Cardiac muscle cell (in vitro differentiated cells and primary cell): ENCODE data around the gene IER3. TPM values are rescaled to one million over a fixed set of nuclear protein-coding genes. Genes with fewer than 3 reads are reported as not detected.

Experiments
- DNase-seq, 2 donors: peaks; one replicate each; pipeline versions ENCODE4 v3.0.0 to v3.0.0-alpha.2; 2010 to 2017; ENCODE audit warnings: low read depth in 1 of 2, low spot score in 1 of 2
- H3K27ac ChIP-seq: fragments of 200-600 bp; sonication (generic); 2 replicates; pipeline ENCODE4 v1.5.1; 2016
- H3K27me3 ChIP-seq: fragments of 200-600 bp; sonication (generic); 2 replicates; pipeline ENCODE4 v1.6.0; 2016; ENCODE audit warnings: control low read depth
- H3K36me3 ChIP-seq: fragments of 200-600 bp; sonication (generic); 2 replicates; pipeline ENCODE4 v1.5.1; 2016; ENCODE audit warnings: control low read depth
- H3K4me1 ChIP-seq: fragments of 200-600 bp; sonication (generic); 2 replicates; pipeline ENCODE4 v1.8.1; 2017; ENCODE audit warnings: low read depth, mild to moderate bottlenecking, mixed run types
- H3K4me3 ChIP-seq: fragments of 200-600 bp; sonication (generic); 2 replicates; pipeline ENCODE4 v1.5.1; 2016; ENCODE audit warnings: mild to moderate bottlenecking
- H3K9me3 ChIP-seq: fragments of 200-600 bp; sonication (generic); 2 replicates; pipeline ENCODE4 v1.5.1; 2017; ENCODE audit warnings: low read depth, mild to moderate bottlenecking, control low read depth
- polyA plus RNA-seq: library from polyadenylated mRNA; unstranded; fragments of >200 nt; fragmentation: Nextera tagmentation; extraction: Ambion mirVana; gene quantifications from 2 replicates; pipeline ENCODE4 v1.2.1, GENCODE V29; 2016
- total RNA-seq: library from RNA; depleted of rRNA; stranded (reverse); fragments of >200 nt; gene quantifications from 2 replicates; pipeline ENCODE4 v1.2.3, GENCODE V29; 2016
- TF ChIP-seq, protein P1 (sequence below): IDR thresholded peaks from 2 replicates; pipeline ENCODE4 v1.5.1; 2012; ENCODE audit warnings: low read depth, mild to moderate bottlenecking, low read length

Gene IER3, protein sequence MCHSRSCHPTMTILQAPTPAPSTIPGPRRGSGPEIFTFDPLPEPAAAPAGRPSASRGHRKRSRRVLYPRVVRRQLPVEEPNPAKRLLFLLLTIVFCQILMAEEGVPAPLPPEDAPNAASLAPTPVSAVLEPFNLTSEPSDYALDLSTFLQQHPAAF
- total RNA-seq (28.0 and 45.8 TPM in 2 replicates), polyA plus RNA-seq (20.1 and 25.8 TPM in 2 replicates)

DNA sequence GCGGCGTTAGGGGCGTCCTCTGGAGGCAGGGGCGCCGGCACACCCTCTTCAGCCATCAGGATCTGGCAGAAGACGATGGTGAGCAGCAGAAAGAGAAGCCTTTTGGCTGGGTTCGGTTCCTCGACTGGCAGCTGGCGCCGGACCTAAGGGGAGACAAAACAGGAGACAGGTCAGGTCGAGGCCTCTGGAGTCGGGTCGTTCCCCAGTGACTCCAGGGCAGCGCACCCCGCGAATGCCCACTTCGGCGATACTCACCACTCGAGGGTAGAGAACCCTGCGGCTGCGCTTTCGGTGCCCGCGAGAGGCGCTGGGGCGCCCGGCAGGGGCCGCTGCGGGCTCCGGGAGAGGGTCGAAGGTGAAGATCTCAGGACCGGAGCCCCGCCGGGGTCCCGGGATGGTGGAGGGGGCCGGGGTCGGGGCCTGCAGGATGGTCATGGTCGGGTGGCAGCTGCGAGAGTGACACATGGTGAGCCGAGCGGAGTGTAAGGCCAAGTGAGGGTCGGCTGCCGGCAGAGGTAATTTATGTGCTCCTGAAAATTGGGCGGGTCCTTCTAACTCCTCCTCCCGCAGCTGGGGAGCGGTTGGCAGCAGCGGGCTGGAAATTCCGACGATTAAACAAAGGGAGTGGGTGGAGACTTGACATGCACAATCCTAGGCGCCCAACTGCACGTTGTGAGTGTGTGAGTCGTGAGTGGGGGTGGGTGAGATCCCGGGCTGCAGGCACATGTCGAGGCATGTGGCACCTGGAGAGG lies at the start of gene IER3:
IER3 (minus strand) TSS at position 494 of the 752 bp plus-strand sequence; CDS start at position 465, 29 bp downstream.
- TF ChIP-seq, protein P1, sequence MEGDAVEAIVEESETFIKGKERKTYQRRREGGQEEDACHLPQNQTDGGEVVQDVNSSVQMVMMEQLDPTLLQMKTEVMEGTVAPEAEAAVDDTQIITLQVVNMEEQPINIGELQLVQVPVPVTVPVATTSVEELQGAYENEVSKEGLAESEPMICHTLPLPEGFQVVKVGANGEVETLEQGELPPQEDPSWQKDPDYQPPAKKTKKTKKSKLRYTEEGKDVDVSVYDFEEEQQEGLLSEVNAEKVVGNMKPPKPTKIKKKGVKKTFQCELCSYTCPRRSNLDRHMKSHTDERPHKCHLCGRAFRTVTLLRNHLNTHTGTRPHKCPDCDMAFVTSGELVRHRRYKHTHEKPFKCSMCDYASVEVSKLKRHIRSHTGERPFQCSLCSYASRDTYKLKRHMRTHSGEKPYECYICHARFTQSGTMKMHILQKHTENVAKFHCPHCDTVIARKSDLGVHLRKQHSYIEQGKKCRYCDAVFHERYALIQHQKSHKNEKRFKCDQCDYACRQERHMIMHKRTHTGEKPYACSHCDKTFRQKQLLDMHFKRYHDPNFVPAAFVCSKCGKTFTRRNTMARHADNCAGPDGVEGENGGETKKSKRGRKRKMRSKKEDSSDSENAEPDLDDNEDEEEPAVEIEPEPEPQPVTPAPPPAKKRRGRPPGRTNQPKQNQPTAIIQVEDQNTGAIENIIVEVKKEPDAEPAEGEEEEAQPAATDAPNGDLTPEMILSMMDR = peak; percentile 65

DNA sequence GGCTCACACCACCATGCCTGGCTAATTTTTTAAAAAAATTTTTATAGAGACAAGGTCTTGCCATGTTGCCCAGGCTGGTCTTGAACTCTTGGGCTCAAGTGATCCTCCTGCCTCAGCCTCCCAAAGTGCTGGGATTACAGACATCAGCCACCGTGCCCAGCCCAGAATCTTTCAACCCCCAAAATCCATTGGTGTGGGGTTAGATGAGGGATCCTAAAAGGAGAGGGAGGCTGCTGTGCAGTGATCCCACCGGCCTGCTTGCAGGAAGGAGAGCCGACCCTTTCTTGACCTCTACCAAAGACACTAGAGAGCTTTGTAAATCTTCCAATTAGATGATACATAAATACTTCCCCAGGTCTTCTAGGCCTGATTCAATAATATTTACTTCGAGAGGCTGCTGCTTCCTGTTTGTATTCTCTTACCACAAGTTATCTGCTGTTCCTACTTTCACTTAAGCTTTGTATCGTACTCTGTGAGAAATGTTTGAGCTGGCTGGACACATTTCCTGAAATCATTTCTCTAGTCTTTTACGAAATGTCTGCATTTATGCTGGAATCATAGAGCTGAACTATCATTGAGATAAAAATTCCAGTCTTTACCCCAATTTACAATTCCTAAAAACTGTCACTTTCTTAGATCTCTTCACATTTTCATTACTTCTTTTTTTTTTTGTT lies 49.3 kb upstream of the IER3 start:
- Histone ChIP-seq H3K27me3 (no peaks in the 10 kb centered on the region), H3K27ac (peak overlapping the region; percentile 10)
- DNase-seq = peak in 1 of 2 donors; percentile 85

More for the DNA sequence above, at the start of gene IER3:
- Histone ChIP-seq H3K4me3 (peak within 1 kb of the TSS; percentile 68), H3K27me3 (no peaks in the 10 kb centered on the region), H3K27ac (peak within 1 kb of the TSS; percentile 82), H3K4me1 (peaks cover 5% of the 10 kb centered on the region), H3K9me3 (no peaks in the 10 kb centered on the region), H3K36me3 (peaks cover 12% of the 10 kb centered on the region)
- peak; percentile 81 to 96 for DNase-seq

DNA sequence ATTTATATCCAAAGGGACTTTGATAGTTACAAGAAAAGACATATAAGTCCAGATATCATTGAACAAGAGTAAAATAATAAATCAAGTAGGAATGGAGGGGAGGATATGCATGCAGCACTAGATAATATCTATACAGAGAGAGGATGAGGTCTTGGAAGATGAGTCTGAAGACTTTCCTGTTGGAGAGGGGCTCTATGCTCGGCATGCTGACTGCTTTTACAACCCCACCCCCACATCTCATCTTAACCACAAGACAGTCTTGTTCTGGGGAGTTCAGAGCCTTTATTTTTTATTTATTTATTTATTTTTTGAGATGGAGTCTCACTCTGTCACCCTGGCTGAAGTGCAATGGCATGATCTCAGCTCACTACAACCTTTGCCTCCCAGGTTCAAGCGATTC lies 48.4 kb upstream of the IER3 start:
- Histone ChIP-seq H3K27me3 (no peaks in the 10 kb centered on the region), H3K9me3 (no peaks in the 10 kb centered on the region), H3K4me1 (peaks cover 6% of the 10 kb centered on the region), H3K27ac (no peak overlapping the region), H3K36me3 (no peaks in the 10 kb centered on the region), H3K4me3 (no peak overlapping the region)
- DNase-seq = no peak
- TF ChIP-seq, protein P1 = no peak

More for the DNA sequence above, 49.3 kb upstream of the IER3 start:
- no peaks in the 10 kb centered on the region for H3K36me3 ChIP-seq
- H3K9me3 ChIP-seq = no peaks in the 10 kb centered on the region
- TF ChIP-seq, protein P1 = no peak
- peaks cover 6% of the 10 kb centered on the region for H3K4me1 ChIP-seq
- H3K4me3 ChIP-seq = no peak overlapping the region

DNA sequence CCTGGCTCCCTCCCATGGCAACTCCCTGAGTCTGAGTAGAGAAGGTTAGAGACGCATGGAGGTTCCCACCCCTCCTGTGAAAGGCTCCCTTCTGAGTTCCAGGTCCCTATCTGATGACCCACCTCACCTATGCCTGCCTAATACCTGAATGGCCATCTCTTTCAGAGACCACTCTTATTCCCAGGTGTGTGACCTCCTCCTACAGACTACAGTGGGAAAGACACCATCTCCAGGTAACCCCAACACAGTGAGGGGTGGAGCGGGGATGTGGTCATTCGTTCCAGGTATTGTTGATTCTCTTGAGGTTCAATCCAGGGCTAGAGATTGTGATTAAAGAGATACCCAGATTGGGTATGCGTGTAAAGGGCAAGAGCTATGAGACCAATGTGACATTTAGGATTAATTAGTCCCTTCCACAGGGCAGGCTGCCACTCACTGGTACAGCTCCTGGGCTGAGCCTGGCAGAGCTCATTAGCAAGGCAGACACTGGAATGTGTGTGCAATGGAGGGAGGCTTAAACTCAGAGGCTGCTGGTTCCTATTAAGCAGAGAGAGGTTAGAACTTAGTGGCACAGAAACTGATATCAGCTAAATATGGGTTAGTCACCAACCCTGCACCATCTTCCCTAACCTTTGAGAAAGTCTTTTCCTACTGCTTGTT lies 46.5 kb upstream of the IER3 start:
- no peak overlapping the region for H3K4me3 ChIP-seq
- H3K9me3 ChIP-seq = no peaks in the 10 kb centered on the region
- H3K27ac ChIP-seq = no peak overlapping the region
- H3K36me3 ChIP-seq = no peaks in the 10 kb centered on the region
- no peak for DNase-seq
- TF ChIP-seq, protein P1 = no peak
- H3K27me3 ChIP-seq = no peaks in the 10 kb centered on the region
- H3K4me1 ChIP-seq = peaks cover 6% of the 10 kb centered on the region

DNA sequence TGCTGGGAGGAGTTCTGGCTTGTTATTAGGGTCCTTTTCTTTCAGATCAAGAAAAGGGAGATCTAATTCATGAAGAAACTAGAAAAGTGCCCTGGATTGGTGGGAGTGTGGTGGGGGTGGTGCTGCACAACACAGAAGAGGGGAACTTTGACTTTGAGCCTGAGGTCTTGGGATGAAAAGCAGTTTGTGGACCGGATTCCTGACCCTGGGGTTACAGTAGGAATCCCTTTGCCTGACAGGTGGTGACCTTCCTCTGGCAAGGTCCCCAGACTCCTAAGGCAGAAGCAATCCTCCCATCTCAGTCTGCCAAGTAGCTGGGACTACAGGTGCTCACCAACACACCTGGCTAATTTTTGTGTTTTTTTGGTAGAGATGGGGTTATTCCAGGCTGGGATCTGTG lies 45.3 kb upstream of the IER3 start:
- no peak for DNase-seq
- Histone ChIP-seq H3K27me3 (no peaks in the 10 kb centered on the region), H3K4me3 (no peak overlapping the region), H3K9me3 (no peaks in the 10 kb centered on the region), H3K27ac (no peak overlapping the region), H3K4me1 (peaks cover 6% of the 10 kb centered on the region), H3K36me3 (no peaks in the 10 kb centered on the region)
- TF ChIP-seq, protein P1 = no peak
